Esophagus muscularis mucosa (tissue), 4 donors: ENCODE results near the gene FAM171A1. TPM values are rescaled to one million over a fixed set of nuclear protein-coding genes. Genes with fewer than 3 reads are reported as not detected.

ENCODE experiments used
- DNase-seq: peaks from one replicate; pipeline ENCODE4 v3.0.0-alpha.2; 2017; ENCODE audit errors: extremely low spot score
- H3K27ac ChIP-seq, 4 donors: fragments of 200-600 bp; sonication (generic); replicated peaks in 1 of 4; 1 replicate in 3 of 4; 2 replicates in 1 of 4; pipeline ENCODE4 v1.5.1; 2016 to 2019; ENCODE audit warnings: mild to moderate bottlenecking in 1 of 4
- H3K27me3 ChIP-seq, 4 donors: fragments of 200-600 bp; sonication (generic); one replicate each; pipeline versions ENCODE4 v1.5.1 to v1.6.0; 2016 to 2019
- H3K36me3 ChIP-seq, 4 donors: fragments of 200-600 bp; sonication (generic); one replicate each; pipeline ENCODE4 v1.5.1; 2016 to 2019
- H3K4me1 ChIP-seq, 4 donors: fragments of 200-600 bp; sonication (generic); one replicate each; pipeline ENCODE4 v1.5.1; 2016 to 2019
- H3K4me3 ChIP-seq, 4 donors: fragments of 200-600 bp; sonication (generic); 1 replicate in 2 of 4; 2 replicates in 2 of 4; pipeline ENCODE4 v1.5.1; 2016 to 2019; ENCODE audit warnings: mild to moderate bottlenecking in 4 of 4, moderate library complexity in 1 of 4
- H3K9me3 ChIP-seq, 4 donors: fragments of 200-600 bp; sonication (generic); 1 replicate in 3 of 4; 2 replicates in 1 of 4; pipeline ENCODE4 v1.5.1; 2016 to 2019
- CTCF ChIP-seq, 3 experiments: fragments of 200-600 bp in 2 of 3; fragments of 450-650 bp in 1 of 3; sonication (generic) in 2 of 3; IDR thresholded peaks; one replicate each; pipeline ENCODE4 v1.5.1; 2017 to 2019; ENCODE audit warnings: antibody characterized with exemption in 3 of 3, mild to moderate bottlenecking in 2 of 3, moderate library complexity in 1 of 3
- EP300 ChIP-seq: sonication (generic); formaldehyde crosslinking; IDR thresholded peaks from one replicate; pipeline ENCODE4 v1.6.1; 2017; ENCODE audit warnings: antibody characterized with exemption
- POLR2A ChIP-seq: fragments of 450-650 bp; IDR thresholded peaks from one replicate; pipeline ENCODE4 v1.6.1; 2017; ENCODE audit warnings: antibody characterized with exemption, moderate library complexity, mild to moderate bottlenecking, low read depth
- POLR2AphosphoS5 ChIP-seq, 2 donors: sonication (generic); formaldehyde crosslinking; IDR thresholded peaks; one replicate each; pipeline ENCODE4 v1.6.1; 2017; ENCODE audit warnings: antibody characterized with exemption in 2 of 2
- WGBS: methylation state at CpG from one replicate; pipeline ENCODE4 v1.1.5; 2018; 5-methylcytosine and 5-hydroxymethylcytosine counted together
- intact Hi-C: fragments of 100-400 bp; cut with DNase I; formaldehyde crosslinking; loops from one replicate; pipeline ENCODE4 v1.15.1; 2023
- total RNA-seq, 4 donors: library from RNA; depleted of rRNA; stranded (reverse); fragments of >200 nt; gene quantifications; one replicate each; pipeline versions ENCODE4 v1.1.0 to v1.2.1, GENCODE V29; 2016

FAM171A1 gene
- total RNA-seq, 4 donors from 2014 or later: 7.1 to 15.0 (median 12.6) TPM

- 82% methylated on average over 12 of the region's 12 CpGs for WGBS
- no peaks in the 10 kb centered on the region for H3K36me3 ChIP-seq
- H3K27ac ChIP-seq: no peak overlapping the region
- DNase-seq: no peak
- H3K4me3 ChIP-seq: no peak overlapping the region
- no peak for TF ChIP-seq POLR2AphosphoS5 (IDR thresholded peaks at IDR 0.05)
- no peak for TF ChIP-seq POLR2A
- no peaks in the 10 kb centered on the region for H3K9me3 ChIP-seq
- intact Hi-C loops: no loop called here
- H3K27me3 ChIP-seq: no peaks in the 10 kb centered on the region
- peaks cover 0 to 12% (median 3%) of the 10 kb centered on the region in 4 donors for H3K4me1 ChIP-seq
Measured at GRCh38 chr10:15351099-15351820, 19.8 kb downstream of the FAM171A1 start.

GRCh38 chr10:15349112-15349511 lies 22.0 kb downstream of the FAM171A1 start:
- H3K4me3 ChIP-seq: peak overlapping the region; percentile 18 to 49 (median 32)
- DNase-seq: no peak
- no peak for TF ChIP-seq EP300
- TF ChIP-seq POLR2A: no peak
- no peak for TF ChIP-seq CTCF (IDR thresholded peaks at IDR 0.05)
- TF ChIP-seq POLR2AphosphoS5 (IDR thresholded peaks at IDR 0.05): no peak
- no peaks in the 10 kb centered on the region for H3K27me3 ChIP-seq
- WGBS: 73% methylated on average over 5 of the region's 5 CpGs
- H3K36me3 ChIP-seq: no peaks in the 10 kb centered on the region
- H3K4me1 ChIP-seq: peaks cover 0 to 16% (median 3%) of the 10 kb centered on the region in 4 donors
- intact Hi-C loops: no loop called here
- no peaks in the 10 kb centered on the region for H3K9me3 ChIP-seq
- no peak overlapping the region for H3K27ac ChIP-seq

- H3K9me3 ChIP-seq: no peaks in the 10 kb centered on the region
- no peak for TF ChIP-seq POLR2A
- TF ChIP-seq POLR2AphosphoS5 (IDR thresholded peaks at IDR 0.05): peak in 1 of 2 donors; percentile 29
- H3K36me3 ChIP-seq: no peaks in the 10 kb centered on the region
- no peak for DNase-seq
- H3K27me3 ChIP-seq: no peaks in the 10 kb centered on the region
- peaks cover 0 to 16% (median 3%) of the 10 kb centered on the region in 4 donors for H3K4me1 ChIP-seq
- H3K4me3 ChIP-seq: peak overlapping the region; percentile 18 to 49 (median 32)
- intact Hi-C loops: no loop called here
- H3K27ac ChIP-seq: peak overlapping the region in 1 of 4 donors; percentile 57
- 54% methylated on average over 8 of the region's 8 CpGs for WGBS
Measured at GRCh38 chr10:15348579-15348978, 22.5 kb downstream of the FAM171A1 start.

- Histone ChIP-seq H3K36me3 (no peaks in the 10 kb centered on the region), H3K27ac (no peak overlapping the region), H3K27me3 (no peaks in the 10 kb centered on the region), H3K4me3 (no peak overlapping the region), H3K9me3 (no peaks in the 10 kb centered on the region), H3K4me1 (peaks cover 0 to 16% (median 3%) of the 10 kb centered on the region in 4 donors)
- TF ChIP-seq CTCF (IDR thresholded peaks at IDR 0.05) (no peak), POLR2A (no peak), EP300 (no peak), POLR2AphosphoS5 (IDR thresholded peaks at IDR 0.05) (no peak)
- WGBS: 81% methylated on average over 6 of the region's 6 CpGs
- no peak for DNase-seq
- intact Hi-C loops: no loop called here
Measured at GRCh38 chr10:15347150-15347549, 23.9 kb downstream of the FAM171A1 start.

- H3K27ac ChIP-seq: peak overlapping the region in 1 of 4 donors; percentile 6
- H3K9me3 ChIP-seq: no peaks in the 10 kb centered on the region
- intact Hi-C loops: no loop called here
- H3K4me3 ChIP-seq: no peak overlapping the region
- H3K4me1 ChIP-seq: peaks cover 0 to 16% (median 3%) of the 10 kb centered on the region in 4 donors
- no peak for DNase-seq
- TF ChIP-seq POLR2A (no peak), EP300 (no peak), CTCF (IDR thresholded peaks at IDR 0.05) (no peak), POLR2AphosphoS5 (IDR thresholded peaks at IDR 0.05) (no peak)
- WGBS: 62% methylated on average over 8 of the region's 8 CpGs
- no peaks in the 10 kb centered on the region for H3K27me3 ChIP-seq
- no peaks in the 10 kb centered on the region for H3K36me3 ChIP-seq
Measured at GRCh38 chr10:15346440-15347141, 24.5 kb downstream of the FAM171A1 start.
